ENCODE data around the gene FLNB.

- no peak for TF ChIP-seq EP300 (IDR thresholded peaks at IDR 0.05; ENCODE audit: low read depth in 2 of 2, low read length in 2 of 2)
- TF ChIP-seq EP300 (CRISPR knock-in tag; IDR thresholded peaks at IDR 0.05; ENCODE audit: borderline replicate concordance) = no peak
- TF ChIP-seq ZNF646 (CRISPR knock-in tag; IDR thresholded peaks at IDR 0.05) = no peak
- no peak for TF ChIP-seq REL (CRISPR knock-in tag; conservative IDR thresholded peaks at IDR 0.05)
- TF ChIP-seq, protein P1, sequence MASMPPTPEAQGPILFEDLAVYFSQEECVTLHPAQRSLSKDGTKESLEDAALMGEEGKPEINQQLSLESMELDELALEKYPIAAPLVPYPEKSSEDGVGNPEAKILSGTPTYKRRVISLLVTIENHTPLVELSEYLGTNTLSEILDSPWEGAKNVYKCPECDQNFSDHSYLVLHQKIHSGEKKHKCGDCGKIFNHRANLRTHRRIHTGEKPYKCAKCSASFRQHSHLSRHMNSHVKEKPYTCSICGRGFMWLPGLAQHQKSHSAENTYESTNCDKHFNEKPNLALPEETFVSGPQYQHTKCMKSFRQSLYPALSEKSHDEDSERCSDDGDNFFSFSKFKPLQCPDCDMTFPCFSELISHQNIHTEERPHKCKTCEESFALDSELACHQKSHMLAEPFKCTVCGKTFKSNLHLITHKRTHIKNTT (CRISPR knock-in tag; IDR thresholded peaks at IDR 0.05) = no peak
- no peak for TF ChIP-seq CTCF (CRISPR knock-in tag; IDR thresholded peaks at IDR 0.05)
- TF ChIP-seq POLR2AphosphoS2 (IDR thresholded peaks at IDR 0.05; ENCODE audit: low read depth, low read length) = no peak
- no peak for TF ChIP-seq CBX5 (CRISPR knock-in tag; IDR thresholded peaks at IDR 0.05; ENCODE audit: borderline replicate concordance)
- no peak for TF ChIP-seq KIAA2018 (CRISPR knock-in tag; IDR thresholded peaks at IDR 0.05; ENCODE audit: borderline replicate concordance)
- TF ChIP-seq, protein P2, sequence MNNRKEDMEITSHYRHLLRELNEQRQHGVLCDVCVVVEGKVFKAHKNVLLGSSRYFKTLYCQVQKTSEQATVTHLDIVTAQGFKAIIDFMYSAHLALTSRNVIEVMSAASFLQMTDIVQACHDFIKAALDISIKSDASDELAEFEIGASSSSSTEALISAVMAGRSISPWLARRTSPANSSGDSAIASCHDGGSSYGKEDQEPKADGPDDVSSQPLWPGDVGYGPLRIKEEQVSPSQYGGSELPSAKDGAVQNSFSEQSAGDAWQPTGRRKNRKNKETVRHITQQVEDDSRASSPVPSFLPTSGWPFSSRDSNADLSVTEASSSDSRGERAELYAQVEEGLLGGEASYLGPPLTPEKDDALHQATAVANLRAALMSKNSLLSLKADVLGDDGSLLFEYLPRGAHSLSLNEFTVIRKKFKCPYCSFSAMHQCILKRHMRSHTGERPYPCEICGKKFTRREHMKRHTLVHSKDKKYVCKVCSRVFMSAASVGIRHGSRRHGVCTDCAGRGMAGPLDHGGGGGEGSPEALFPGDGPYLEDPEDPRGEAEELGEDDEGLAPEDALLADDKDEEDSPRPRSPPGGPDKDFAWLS (CRISPR knock-in tag; IDR thresholded peaks at IDR 0.05; ENCODE audit: borderline replicate concordance) = no peak
- TF ChIP-seq SAP130 (CRISPR knock-in tag; IDR thresholded peaks at IDR 0.05; ENCODE audit: low read depth) = no peak
- no peak for TF ChIP-seq HIVEP1 (CRISPR knock-in tag; IDR thresholded peaks at IDR 0.05)
- no peak for TF ChIP-seq MXD4 (CRISPR knock-in tag; IDR thresholded peaks at IDR 0.05)
- no peak for TF ChIP-seq ZSCAN31 (CRISPR knock-in tag; IDR thresholded peaks at IDR 0.05; ENCODE audit: low read depth)
These were observed 47.1 kb downstream of the FLNB start for GRCh38 chr3:58055314-58055713.
